ENCODE data around the gene ARHGAP40.

The ARHGAP40 gene

GRCh38 chr20:38617011-38617829 lies 15.6 kb downstream of the ARHGAP40 start:
- no peak for DNase-seq (ENCODE audit: low read depth, low spot score)

GRCh38 chr20:38617830-38618196 lies 16.2 kb downstream of the ARHGAP40 start:
- DNase-seq (ENCODE audit: low read depth, low spot score) = no peak

- no peak for DNase-seq (ENCODE audit: low read depth, low spot score)
Measured at GRCh38 chr20:38620441-38620840, 18.8 kb downstream of the ARHGAP40 start.

GRCh38 chr20:38623061-38623460 lies 21.5 kb downstream of the ARHGAP40 start:
- no peak for DNase-seq (ENCODE audit: low read depth, low spot score)

DNA sequence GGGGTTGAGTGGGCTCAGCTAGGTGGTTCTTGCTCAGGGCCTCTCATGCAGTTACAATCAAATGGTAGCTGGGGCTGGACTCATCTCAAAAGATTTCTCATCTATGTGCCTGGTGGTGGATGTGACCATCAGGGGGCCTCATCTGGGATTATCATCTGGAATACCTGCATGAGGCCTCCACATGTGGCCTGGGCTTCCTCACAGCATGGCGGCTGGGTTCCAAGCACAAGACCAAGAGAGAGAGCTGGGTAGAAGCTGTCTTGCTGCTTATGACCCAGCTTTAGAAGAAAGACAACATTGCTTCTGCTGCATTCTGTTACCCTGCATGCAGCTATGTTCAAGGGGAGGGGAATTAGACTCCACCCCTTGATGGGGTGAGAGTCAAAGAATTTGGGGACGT lies 22.5 kb downstream of the ARHGAP40 start:
- no peak for DNase-seq (ENCODE audit: low read depth, low spot score)

GRCh38 chr20:38625896-38626295 lies 24.3 kb downstream of the ARHGAP40 start:
- no peak for DNase-seq (ENCODE audit: low read depth, low spot score)

- no peak for DNase-seq (ENCODE audit: low read depth, low spot score)
Measured at GRCh38 chr20:38626921-38627659, 25.5 kb downstream of the ARHGAP40 start.

- no peak for DNase-seq (ENCODE audit: low read depth, low spot score)
Measured at GRCh38 chr20:38628580-38629470, 27.2 kb downstream of the ARHGAP40 start.

GRCh38 chr20:38629979-38630378 lies 28.4 kb downstream of the ARHGAP40 start:
- DNase-seq (ENCODE audit: low read depth, low spot score) = no peak

GRCh38 chr20:38630727-38631126 lies 29.1 kb downstream of the ARHGAP40 start:
- DNase-seq (ENCODE audit: low read depth, low spot score) = no peak

DNA sequence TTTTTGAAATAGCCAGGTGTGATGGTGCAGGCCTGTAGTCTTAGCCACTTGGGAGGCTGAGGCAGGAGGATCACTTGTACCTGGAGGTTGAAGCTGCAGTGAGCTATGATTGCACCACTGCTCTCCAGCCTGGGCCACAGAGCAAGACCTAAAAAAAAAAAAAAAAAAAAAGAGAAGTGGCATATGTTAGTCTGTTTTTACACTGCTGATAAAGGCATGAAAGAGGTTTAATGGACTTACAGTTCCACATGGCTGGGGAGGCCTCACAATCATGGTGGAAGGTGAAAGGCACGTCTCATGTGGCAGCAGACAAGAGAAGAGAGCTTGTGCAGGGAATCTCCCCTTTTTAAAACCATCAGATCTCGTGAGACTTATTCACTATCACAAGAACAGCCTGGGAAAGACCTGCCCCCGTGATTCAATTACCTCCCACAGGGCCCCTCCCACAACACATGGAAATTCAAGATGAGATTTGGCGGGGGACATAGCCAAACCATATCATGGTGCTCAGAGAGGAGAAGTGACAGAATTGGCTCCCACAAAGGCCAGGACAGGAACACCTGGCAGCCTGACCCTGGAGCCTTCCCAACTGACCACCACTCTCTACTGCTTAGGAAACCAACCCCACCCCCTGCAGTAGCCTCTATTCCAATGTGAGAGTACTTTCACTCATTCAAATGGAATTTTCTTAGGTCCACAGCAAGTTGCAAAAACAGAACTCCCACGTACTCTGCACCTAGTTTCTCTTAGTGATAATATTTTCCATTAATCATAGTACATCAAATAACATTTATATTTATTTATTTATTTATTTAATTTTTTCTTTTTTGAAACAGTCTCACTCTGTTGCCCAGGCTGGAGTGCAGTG lies 29.8 kb downstream of the ARHGAP40 start:
- DNase-seq (ENCODE audit: low read depth, low spot score) = no peak

DNA sequence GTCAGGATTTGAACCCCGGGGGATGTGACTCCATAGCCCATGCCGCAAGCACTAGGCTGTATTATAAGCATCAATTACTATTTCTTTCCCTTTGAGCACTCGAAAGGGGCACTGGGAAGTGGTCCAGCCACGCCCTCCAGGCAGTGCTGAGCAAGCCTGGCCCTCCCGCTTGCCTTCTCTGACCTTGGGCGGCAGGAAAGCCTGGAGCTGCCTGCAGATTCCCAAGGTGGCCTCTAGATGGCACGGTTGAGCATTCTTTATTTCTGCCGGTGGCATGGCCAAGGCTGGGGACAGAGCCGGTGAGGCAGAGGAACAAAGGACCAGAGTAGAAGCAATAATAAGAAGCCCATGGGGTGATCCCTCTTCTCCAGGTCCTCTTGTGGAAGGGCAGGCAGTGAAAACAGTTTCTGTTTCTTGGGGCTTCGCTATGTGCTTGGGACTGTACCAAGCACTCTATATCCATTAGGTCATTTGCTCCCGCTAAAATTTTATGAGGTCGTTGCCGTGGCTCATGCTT lies 32.0 kb downstream of the ARHGAP40 start:
- DNase-seq (ENCODE audit: low read depth, low spot score) = no peak

DNA sequence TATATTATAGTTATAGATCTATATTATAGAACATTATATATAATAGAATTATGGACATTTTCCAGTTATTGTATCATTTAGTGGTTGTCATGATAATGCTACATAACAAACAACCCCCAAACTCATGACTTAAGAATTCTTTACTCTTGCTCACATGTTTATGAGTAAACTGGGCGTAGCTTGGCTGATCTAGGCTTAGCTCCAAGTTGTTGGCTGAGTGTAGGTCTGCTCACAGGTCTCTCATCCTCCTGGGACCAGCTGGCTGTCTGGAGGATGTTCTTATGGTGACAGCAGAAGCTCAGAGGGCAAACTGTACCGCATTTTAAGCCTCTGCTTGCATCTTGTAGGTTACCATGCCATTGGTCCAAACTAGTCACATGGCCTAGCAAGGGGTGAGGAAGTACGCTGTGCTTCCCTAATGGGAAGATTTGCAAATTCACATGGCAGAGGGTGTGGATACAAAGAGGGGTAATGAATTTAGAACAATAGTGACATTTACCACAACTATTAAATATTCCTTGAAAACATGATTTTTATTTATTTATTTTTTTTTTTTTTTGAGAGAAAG lies 34.2 kb downstream of the ARHGAP40 start:
- DNase-seq (ENCODE audit: low read depth, low spot score) = no peak

DNA sequence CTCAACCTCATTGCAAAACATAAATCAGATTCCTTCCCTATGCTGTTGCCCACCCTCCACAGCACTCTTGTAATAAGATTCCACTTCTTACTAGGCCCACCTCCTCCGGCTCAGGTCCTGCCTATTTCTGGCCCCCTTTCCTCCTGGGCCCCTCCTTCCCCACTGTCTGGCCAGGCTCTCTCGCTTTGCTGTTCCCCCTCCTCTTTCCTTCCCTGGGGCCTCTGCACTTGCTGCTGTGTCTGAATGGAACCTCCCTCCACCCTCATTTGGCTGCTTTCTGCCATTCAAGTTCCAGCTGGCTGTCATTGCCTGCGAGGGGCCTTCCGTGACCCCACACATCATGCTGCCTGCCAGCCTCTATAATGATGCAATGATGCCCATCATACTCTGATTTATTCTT lies 38.9 kb downstream of the ARHGAP40 start:
- DNase-seq (ENCODE audit: low read depth, low spot score) = no peak

DNA sequence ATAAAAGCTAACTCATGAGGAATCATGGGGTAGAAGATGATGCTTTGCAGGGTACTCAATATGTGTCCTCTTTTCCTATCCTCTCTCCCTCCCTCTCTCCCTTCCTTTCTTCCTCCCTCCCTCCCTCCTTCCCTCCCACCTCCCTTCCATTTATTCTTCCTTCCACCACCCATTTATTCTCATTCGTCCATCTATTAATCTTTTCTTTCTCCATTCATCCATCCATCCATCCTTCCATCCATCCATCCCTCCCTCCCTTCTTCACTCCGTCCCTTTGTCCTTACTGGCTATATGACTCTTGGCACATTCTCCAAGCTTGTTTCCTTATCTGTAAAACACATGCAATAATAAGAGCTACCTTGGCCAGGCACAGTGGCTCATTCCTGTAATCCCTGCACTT lies 40.9 kb downstream of the ARHGAP40 start:
- no peak for DNase-seq (ENCODE audit: low read depth, low spot score)

GRCh38 chr20:38644588-38645260 lies 43.1 kb downstream of the ARHGAP40 start:
- DNase-seq (ENCODE audit: low read depth, low spot score) = no peak

DNA sequence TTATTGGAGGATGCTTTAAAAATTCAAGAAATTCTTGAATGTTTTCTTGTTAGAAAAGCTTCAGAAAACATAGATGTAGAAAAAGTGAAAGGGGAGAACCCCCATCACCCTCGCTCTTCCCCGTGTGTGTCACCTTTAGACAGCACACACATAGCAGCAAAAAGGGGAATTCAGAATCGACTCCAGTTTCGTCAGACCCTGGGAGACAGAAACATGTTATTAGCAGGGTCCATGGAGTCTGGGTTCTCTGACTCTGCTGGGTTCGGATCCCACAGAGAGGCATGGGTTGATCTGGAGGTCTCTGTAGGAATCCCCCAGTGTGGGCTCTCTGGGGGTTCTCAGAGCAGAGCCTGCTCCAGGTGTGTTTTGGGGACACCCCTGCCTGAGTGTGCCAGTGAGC lies 43.7 kb downstream of the ARHGAP40 start:
- no peak for DNase-seq (ENCODE audit: low read depth, low spot score)

- no peak for DNase-seq (ENCODE audit: low read depth, low spot score)
Measured at GRCh38 chr20:38645980-38646858, 44.6 kb downstream of the ARHGAP40 start.

GRCh38 chr20:38649275-38649891 lies 47.8 kb downstream of the ARHGAP40 start:
- no peak for DNase-seq (ENCODE audit: low read depth, low spot score)

Measured in smooth muscle cell of the brain vasculature (primary cell).